Measurements from ENCODE around the gene EHD4.

EHD4 gene

DNA sequence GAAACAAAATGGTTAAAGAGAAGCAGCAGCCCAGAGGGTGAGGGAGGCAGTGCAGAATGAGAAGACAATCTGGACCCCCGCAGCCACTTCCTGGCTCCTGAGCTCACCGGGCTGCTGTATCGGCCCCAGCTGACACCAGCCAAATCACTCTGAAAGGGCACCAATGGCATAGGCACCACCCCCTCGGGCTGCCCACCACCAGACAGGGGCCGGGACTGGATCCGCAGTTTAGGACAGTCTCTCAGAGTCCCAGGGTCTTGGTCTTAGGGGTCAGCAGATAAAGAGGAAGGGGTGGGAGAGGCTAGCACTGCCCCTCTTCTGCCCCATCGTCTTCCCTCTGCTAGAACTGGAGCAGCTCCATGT is 17.9 kb upstream of the EHD4 start:
- no peak for TF ChIP-seq GATA2 (IDR thresholded peaks at IDR 0.05; ENCODE audit: low read depth, low read length)
- no peak for TF ChIP-seq GATA3 (IDR thresholded peaks at IDR 0.05; ENCODE audit: low read depth, low read length)

DNA sequence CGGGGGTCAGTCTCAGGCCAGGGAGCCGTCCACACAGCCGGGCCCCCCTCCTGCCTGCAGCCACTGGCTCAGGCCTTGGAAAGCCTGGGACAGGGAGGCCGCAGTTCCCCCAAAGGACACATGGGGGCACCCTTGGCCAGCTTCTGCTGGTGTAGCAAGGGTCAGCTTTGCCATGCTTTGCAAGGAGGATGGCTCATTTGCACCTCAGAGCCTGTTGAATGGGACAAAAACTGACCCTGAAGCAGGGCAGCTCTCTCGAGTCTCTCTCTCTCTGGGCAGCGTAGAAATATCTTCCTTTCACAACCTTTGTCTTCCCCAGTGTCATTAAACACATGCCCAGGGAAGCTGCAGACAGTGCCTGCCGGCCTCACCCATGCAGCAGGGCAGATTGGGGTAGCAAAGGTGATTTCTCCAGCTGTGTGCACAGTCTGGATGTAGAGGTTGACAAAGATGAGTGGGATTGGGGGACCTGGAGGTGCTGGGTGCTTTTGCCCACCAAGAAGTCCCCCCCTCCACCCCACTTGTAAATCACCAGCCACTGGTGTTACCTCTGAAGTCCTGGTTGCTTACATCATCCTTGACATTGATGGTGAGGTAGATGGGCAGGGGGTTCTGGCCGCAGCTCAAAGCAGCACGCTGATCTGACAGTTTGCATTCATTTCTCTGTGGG is 17.4 kb upstream of the EHD4 start:
- no peak for TF ChIP-seq GATA2 (IDR thresholded peaks at IDR 0.05; ENCODE audit: low read depth, low read length)
- no peak for TF ChIP-seq GATA3 (IDR thresholded peaks at IDR 0.05; ENCODE audit: low read depth, low read length)

DNA sequence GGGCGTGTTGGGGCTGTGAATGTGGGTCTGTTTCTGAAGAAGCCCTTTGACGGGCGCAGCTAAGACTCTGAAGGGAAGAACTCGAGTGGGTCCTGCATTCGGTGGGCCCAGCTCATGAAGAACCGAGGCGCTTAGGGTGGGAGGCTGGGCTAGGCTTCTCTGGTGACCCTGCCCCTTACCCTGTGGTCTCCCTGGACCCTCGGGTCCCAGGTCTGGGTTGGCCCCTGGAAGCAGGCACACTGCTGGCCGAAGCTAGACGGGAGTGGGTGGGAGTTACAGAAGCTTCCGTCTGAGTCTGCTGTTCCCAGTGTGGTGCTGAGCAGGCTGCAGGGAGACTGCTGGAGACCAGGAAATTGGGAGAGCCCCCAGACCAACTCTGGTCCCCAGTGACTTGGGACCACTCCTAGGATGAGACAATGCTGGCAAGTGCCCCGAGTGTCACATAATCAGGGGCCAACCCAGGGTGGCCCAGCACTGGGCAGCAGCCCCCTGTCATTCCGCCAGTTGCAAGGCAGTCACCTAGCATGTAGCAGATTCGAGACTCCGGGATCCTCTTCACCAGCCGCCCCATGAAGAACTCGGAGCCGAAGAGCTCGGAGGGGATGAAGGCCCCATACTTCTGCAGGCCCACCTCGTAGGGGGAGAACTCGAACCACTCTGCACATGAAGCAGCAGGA is 16.7 kb upstream of the EHD4 start:
- no peak for TF ChIP-seq GATA3 (IDR thresholded peaks at IDR 0.05; ENCODE audit: low read depth, low read length)
- no peak for TF ChIP-seq GATA2 (IDR thresholded peaks at IDR 0.05; ENCODE audit: low read depth, low read length)

DNA sequence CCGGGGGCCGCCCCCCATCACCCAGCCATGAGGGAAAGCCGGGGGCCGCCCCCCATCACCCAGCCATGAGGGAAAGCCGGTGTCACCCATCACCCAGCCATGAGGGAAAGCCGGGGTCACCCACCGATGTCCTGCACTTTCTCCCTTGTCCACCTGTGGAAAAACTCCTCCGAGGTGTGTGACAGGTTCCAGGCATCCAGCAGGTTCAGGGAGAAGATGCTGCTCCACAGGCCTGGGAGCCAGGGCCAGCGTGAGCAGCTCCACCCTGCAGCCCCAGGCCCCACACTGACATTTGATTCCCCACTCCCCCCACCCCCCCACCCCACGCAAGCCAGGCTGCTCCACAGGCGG is 15.5 kb upstream of the EHD4 start:
- no peak for TF ChIP-seq GATA2 (IDR thresholded peaks at IDR 0.05; ENCODE audit: low read depth, low read length)
- TF ChIP-seq GATA3 (IDR thresholded peaks at IDR 0.05; ENCODE audit: low read depth, low read length) = no peak

DNA sequence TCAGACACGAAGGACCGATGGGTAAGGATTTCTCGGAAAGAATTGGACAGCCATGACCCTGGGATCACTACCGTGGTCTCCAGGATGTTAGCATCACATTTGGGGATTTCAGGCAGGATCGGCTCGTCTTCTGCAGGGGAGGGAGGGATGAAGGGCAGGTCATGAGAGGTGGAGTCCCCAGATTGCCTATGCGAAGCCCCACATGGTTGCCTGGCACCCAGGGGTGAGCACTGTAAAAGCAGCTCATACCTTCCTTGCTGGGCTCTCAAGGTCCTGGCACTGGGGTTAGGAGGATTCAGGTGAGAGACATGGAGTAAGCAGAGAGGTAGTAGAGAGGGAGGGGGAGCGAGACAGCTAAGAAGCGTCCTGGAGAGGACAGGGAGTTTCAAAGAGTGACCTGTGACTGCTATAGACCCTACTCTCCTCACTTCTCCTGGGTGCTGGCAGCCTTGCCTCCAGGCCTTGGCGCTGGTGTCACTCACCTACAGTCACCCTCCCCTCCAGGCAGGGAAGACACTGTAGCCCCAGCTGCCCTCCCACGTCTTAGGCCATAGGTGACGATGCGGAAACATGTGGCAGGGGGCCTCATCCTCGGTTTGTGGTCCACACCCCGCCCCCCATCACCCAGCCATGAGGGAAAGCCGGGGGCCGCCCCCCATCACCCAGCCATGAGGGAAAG is 15.0 kb upstream of the EHD4 start:
- no peak for TF ChIP-seq GATA2 (IDR thresholded peaks at IDR 0.05; ENCODE audit: low read depth, low read length)
- TF ChIP-seq GATA3 (IDR thresholded peaks at IDR 0.05; ENCODE audit: low read depth, low read length) = no peak

DNA sequence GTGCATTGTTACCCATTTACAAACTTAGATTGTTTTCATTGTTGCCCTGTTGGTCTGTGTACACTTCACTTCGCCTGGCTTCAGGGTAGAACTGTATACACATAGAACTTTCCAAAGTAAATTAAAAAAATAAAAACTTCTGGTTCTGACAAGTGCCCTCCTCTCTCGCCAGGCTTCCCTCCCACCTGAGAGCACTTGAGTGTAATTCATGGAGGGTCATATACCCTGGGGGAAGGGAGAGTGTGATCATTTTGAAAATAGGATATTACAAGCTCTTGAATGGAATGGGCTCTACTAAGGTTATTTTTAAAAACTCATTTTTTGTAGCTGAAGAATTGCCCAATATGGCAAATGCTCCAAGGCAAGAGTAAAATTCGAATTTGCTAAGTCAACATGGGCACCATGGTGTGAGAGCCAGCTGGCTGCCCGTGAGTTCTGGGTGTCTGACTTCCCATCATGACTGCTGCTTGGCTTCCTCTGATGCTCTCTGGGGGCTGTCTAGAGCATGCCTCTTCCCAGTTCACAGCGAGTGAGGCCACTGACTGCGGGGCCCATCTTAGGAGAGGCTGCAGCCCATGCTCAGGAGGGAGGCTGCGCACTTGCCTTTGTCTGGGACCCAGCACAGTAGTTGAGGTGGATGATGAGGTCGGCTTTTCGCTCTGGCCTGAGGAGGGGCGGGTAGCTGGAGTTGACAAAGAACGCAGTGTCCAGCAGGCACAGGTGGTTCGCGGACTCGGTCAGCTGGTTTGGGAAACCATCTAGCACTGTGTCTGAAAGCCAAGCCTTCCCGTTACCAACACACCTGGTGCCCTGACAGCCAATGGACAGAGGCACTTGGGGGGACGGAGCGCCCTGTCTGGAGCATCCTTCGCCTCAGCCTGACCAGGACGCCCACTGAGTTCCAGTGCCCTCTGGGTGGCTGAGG is 13.1 kb upstream of the EHD4 start:
- TF ChIP-seq GATA3 (IDR thresholded peaks at IDR 0.05; ENCODE audit: low read depth, low read length) (no peak), GATA2 (IDR thresholded peaks at IDR 0.05; ENCODE audit: low read depth, low read length) (no peak)

DNA sequence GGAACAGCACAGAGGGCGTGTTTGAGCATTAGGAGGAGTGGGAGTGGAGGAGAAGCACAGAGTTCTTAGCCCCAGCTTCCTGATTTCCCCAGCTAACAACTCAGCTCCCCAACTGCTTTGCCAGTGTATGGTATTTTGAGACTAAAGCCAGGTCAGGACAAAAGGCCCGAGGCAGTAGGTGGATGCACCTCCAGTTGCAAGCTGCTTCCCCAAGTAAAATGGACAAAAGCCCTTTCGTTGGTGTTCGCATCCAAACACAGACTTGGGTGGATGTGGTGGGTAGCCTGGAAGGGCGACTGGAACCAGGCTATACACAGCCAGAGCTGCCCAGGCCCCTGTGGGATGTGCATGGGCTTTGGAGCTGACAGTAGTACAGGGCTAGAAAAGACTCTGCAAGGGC is 12.3 kb upstream of the EHD4 start:
- TF ChIP-seq GATA3 (IDR thresholded peaks at IDR 0.05; ENCODE audit: low read depth, low read length) = no peak
- TF ChIP-seq GATA2 (IDR thresholded peaks at IDR 0.05; ENCODE audit: low read depth, low read length) = no peak

DNA sequence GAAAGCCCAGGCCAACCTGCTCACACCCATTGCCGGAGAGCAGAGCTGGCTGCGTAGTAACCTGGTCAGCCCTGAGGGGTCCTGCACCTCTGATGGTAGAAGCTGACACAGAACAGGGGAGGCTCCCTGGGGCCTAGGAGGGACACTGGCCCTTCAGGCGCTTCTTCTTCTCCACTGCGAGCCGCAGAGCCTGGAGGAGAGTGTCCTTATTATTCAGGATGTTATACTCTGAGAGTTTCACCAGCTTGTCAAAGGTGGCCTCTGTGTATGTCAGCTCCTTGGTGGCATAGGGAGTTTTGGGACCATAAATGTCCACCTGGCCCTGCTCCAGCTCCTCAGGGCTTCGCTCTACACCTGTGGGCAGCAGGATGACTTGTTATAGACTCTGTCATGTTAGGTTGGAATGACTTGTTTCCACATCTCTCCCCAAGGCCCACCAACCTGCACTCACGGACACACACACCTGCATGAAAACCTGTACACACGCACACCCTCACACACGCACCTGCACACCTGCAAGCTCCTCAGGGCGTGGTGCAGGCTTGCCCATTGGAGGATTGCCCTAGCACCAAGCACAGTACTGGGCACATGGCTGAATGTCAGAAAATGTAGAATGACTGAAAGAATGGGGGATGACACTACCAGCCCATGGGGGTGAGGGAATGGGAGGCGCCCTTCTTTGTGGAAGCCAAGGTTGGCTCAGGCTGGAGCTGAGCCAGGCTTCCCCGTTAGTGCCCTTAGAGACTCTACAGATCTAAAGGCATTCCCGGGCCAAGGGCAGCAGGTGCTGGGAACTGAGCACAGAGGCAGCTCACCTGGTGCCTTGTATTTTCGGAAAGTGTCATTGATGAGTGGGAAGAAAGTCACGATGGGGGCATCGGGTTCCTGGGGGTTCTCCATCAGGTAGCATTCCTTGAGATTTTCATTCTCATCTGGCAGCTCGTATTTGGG is 11.5 kb upstream of the EHD4 start:
- no peak for TF ChIP-seq GATA3 (IDR thresholded peaks at IDR 0.05; ENCODE audit: low read depth, low read length)
- TF ChIP-seq GATA2 (IDR thresholded peaks at IDR 0.05; ENCODE audit: low read depth, low read length) = no peak

DNA sequence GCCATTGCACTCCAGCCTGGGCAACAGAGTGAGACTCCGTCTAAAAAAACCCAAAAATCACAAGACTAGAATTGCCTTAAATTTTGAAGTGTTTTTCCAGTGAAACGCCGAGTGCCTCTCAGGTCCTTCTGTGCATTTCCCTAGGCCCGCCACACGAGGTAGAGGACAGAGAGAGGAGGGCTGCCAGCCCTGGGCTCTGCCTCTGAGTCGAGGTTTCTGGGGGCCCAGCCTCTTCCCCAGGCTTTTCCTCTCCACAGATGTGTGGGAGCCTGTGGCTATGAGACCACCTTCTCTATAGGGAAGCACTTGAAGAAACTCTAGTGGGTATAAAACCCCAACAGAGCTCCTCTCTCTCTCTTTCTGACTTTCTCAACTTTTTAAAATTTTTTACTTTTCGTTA is 10.9 kb upstream of the EHD4 start:
- TF ChIP-seq GATA3 (IDR thresholded peaks at IDR 0.05; ENCODE audit: low read depth, low read length) (no peak), GATA2 (IDR thresholded peaks at IDR 0.05; ENCODE audit: low read depth, low read length) (no peak)

DNA sequence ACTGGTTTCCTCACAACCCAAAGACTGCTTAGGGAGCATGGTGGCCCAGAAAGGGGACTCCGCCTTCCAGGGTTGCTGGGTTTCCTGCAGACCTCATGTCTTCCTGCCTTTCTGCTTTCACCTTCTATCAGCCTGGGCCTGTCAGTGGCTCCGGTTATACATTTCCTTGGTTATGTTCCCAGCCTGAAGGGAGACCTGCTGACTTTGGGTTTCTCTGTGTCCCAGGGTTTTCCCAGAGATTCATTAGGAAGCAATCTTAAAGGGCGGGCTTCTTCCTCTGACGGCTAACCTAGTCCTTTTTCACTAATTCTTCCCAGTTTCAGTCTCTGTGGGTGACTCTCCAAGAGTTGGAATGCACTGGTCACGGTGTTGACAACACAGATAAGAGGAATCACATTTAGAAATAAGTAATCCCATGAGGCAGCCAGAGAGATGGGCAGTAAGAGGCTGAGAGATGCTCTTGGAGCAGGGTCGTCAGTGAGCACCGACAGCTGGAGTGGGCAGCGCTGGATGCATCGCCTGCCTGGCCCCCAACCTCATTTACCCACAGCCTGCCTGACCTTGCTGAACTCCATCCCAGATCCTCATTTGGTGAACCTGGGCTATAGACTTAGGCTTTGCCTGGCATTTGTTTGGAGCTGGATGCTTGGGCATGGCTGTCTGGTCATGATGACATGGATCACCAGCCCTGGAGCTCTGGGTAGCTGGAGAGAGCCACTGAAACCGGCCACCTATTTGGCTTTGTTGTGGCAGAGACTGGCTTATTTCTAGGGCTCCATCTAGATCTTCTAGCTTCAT is 10.0 kb upstream of the EHD4 start:
- TF ChIP-seq GATA3 (IDR thresholded peaks at IDR 0.05; ENCODE audit: low read depth, low read length) (no peak), GATA2 (IDR thresholded peaks at IDR 0.05; ENCODE audit: low read depth, low read length) (no peak)

DNA sequence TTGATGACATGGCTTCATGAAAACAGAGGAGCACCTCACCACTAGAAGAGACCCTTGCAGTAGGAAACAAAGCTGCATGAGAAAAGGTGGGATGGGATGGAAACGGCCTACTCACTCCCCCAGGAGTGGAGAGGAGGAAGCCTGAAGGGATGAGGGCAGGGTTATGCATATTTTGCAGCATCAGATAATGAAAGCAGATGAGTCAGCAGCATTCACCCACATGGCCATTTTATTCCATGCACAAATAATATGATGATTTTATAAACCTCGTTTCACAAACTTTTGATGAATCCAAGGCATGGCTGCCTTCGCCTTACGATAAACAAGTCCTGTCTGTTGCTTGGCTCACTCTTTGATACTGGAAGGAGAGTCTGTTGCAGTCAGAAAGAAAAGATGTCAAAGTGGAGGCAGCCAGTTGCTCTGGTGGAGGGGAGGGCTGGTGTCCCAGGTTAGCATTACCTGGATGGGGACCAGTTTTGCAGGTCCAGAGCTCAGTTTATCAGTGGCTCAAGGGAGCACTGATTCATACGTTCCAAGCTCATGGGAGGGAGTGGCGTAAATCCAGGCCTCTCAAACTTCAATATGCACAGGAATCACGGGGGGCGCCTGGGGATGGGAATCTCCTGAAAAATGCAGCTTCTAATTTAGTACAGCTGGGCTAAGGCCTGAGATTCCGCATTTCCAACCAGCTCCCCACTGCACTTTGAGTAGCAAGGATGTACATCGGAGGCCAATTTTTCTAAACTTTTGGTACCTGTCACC is 9.2 kb upstream of the EHD4 start:
- no peak for TF ChIP-seq GATA3 (IDR thresholded peaks at IDR 0.05; ENCODE audit: low read depth, low read length)
- no peak for TF ChIP-seq GATA2 (IDR thresholded peaks at IDR 0.05; ENCODE audit: low read depth, low read length)
